ENCODE results near the gene SYNJ2BP.

- no peak for TF ChIP-seq CTCF (IDR thresholded peaks at IDR 0.05)
- TF ChIP-seq POLR2A (IDR thresholded peaks at IDR 0.05), result no peak
- TF ChIP-seq EP300 (IDR thresholded peaks at IDR 0.05), result no peak
Observed at GRCh38 chr14:70392676-70393075, 24.2 kb downstream of the SYNJ2BP start.

Data from sigmoid colon (tissue), 4 donors.